GM19238 (cell line): ENCODE measurements around the gene CEP131.
"Not testable (repeated sequence)": the region's sequence is repeated elsewhere in the genome, so short reads cannot be mapped to it uniquely, and the experiment has no call there.

ENCODE experiments used
- DNase-seq: peaks from one replicate; pipeline ENCODE4 v3.0.0; 2011; ENCODE audit warnings: low spot score; ENCODE audit not compliant: insufficient read length

The CEP131 gene

GRCh38 chr17:81166033-81166492 is 56.7 kb downstream of the CEP131 start, which contains the start of gene AATK:
TSS of gene AATK (minus strand) at chr17:81166221. CDS start at chr17:81165992, 229 bp downstream.
- DNase-seq, result no peak

- DNase-seq, result no peak
Observed at GRCh38 chr17:81165246-81166032, 57.3 kb downstream of the CEP131 start, which contains the start of gene PVALEF. TSS of gene PVALEF (plus strand) at chr17:81165507. CDS start at chr17:81181227, 15,720 bp downstream.

GRCh38 chr17:81164371-81165245 is 58.2 kb downstream of the CEP131 start:
- DNase-seq, result no peak

GRCh38 chr17:81163703-81164370 is 58.9 kb downstream of the CEP131 start:
- DNase-seq, result no peak

GRCh38 chr17:81163051-81163695 is 59.6 kb downstream of the CEP131 start:
- no peak for DNase-seq

- no peak for DNase-seq
Observed at GRCh38 chr17:81162491-81162890, 60.3 kb downstream of the CEP131 start.

GRCh38 chr17:81161972-81162371 is 60.8 kb downstream of the CEP131 start:
- DNase-seq, result no peak

- DNase-seq, result no peak
Observed at GRCh38 chr17:81161536-81161935, 61.2 kb downstream of the CEP131 start.

GRCh38 chr17:81160747-81161453 is 61.9 kb downstream of the CEP131 start:
- no peak for DNase-seq

- no peak for DNase-seq
Observed at GRCh38 chr17:81160306-81160705, 62.5 kb downstream of the CEP131 start.

- DNase-seq, result no peak
Observed at GRCh38 chr17:81159611-81160265, 63.0 kb downstream of the CEP131 start.

GRCh38 chr17:81158688-81159590 is 63.8 kb downstream of the CEP131 start:
- DNase-seq, result no peak

GRCh38 chr17:81157848-81158687 is 64.7 kb downstream of the CEP131 start:
- DNase-seq, result no peak

GRCh38 chr17:81156866-81157805 is 65.6 kb downstream of the CEP131 start:
- DNase-seq, result no peak

GRCh38 chr17:81154961-81155360 is 67.8 kb downstream of the CEP131 start:
- DNase-seq, result no peak

GRCh38 chr17:81154016-81154415 is 68.7 kb downstream of the CEP131 start:
- DNase-seq, result not testable (repeated sequence)

GRCh38 chr17:81153340-81153803 is 69.4 kb downstream of the CEP131 start:
- DNase-seq, result no peak
